HEK293T (cell line): ENCODE data around the gene ZCCHC24.

Source experiments
- BHLHE40 ChIP-seq: fragments of 450-650 bp; IDR thresholded peaks from 2 replicates; pipeline ENCODE4 v1.6.1; 2016; ENCODE audit warnings: mild to moderate bottlenecking, moderate library complexity, borderline replicate concordance
- ELF4 ChIP-seq: fragments of 450-650 bp; IDR thresholded peaks from 2 replicates; pipeline ENCODE4 v1.6.1; 2017; ENCODE audit warnings: antibody characterized with exemption
- FOXK2 ChIP-seq: fragments of 450-650 bp; IDR thresholded peaks from 2 replicates; pipeline ENCODE4 v1.6.1; 2016; ENCODE audit warnings: mild to moderate bottlenecking
- FOXM1 ChIP-seq: fragments of 450-650 bp; IDR thresholded peaks from 2 replicates; pipeline ENCODE4 v1.6.1; 2017; ENCODE audit warnings: mild to moderate bottlenecking, borderline replicate concordance
- HDGF ChIP-seq: fragments of 450-650 bp; IDR thresholded peaks from 2 replicates; pipeline ENCODE4 v1.6.1; 2017; ENCODE audit warnings: antibody characterized with exemption, borderline replicate concordance
- NFRKB ChIP-seq: fragments of 450-650 bp; IDR thresholded peaks from 2 replicates; pipeline ENCODE4 v1.6.1; 2016; ENCODE audit warnings: mild to moderate bottlenecking, moderate library complexity
- TARDBP ChIP-seq: fragments of 450-650 bp; IDR thresholded peaks from 2 replicates; pipeline ENCODE4 v1.6.1; 2016

DNA sequence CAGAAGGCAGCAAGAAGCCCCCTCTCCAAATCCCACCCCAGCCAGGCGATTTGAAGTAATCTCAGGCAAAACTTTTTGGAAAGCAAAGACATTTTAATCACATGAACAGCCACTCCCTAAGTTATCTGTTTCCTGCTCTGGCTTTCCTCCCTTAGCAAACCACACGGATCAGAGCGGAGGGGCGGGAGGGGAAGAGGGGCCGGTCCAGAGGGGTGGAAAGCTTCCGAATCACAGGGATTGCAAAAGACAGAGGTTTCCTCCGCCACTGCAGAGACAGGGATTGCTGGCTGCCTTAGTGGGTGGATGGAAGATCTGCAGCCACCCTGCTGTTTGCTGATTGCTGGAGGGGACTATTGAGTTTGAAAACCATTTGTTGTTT lies 41.2 kb downstream of the ZCCHC24 start:
- TF ChIP-seq HDGF: no peak
- no peak for TF ChIP-seq TARDBP
- no peak for TF ChIP-seq FOXK2
- TF ChIP-seq BHLHE40: no peak
- no peak for TF ChIP-seq FOXM1
- no peak for TF ChIP-seq NFRKB
- TF ChIP-seq ELF4: no peak
